ENCODE data around the gene PDIA6. TPM values are rescaled to one million over a fixed set of nuclear protein-coding genes. Genes with fewer than 3 reads are reported as not detected.

PDIA6 gene
- polyA plus RNA-seq, 4 donors, result 24.4 to 311 (median 165) TPM

- H3K27me3 ChIP-seq (ENCODE audit: control insufficient read depth in 3 of 3, insufficient read depth in 3 of 3, low read length in 3 of 3), result no peaks in the 10 kb centered on the region
- no peak overlapping the region for H3K4me3 ChIP-seq (ENCODE audit: low read depth in 1 of 3, low read length in 3 of 3)
- peaks cover 0 to 20% (median 0%) of the 10 kb centered on the region in 3 donors for H3K4me1 ChIP-seq (ENCODE audit: control insufficient read depth in 3 of 3, insufficient read depth in 2 of 3, low read depth in 1 of 3, low read length in 2 of 3)
- H3K27ac ChIP-seq (ENCODE audit: low read depth in 1 of 3, low read length in 2 of 3), result peak overlapping the region in 1 of 3 donors; percentile 69
- H3K36me3 ChIP-seq (ENCODE audit: control insufficient read depth in 3 of 3, insufficient read depth in 2 of 3, low read depth in 1 of 3, low read length in 3 of 3), result no peaks in the 10 kb centered on the region
- no peak for FAIRE-seq
- no peak for DNase-seq
- 61 to 70% (median 68%) methylated on average over 4 of the region's 4 CpGs for WGBS, 3 donors
- no peaks in the 10 kb centered on the region for H3K9me3 ChIP-seq (ENCODE audit: control insufficient read depth in 2 of 2, insufficient read depth in 1 of 2, low read depth in 1 of 2, low read length in 1 of 2)
These were observed 47.7 kb downstream of the PDIA6 start for GRCh38 chr2:10764896-10765295.

- no peak for DNase-seq
- Histone ChIP-seq H3K27me3 (ENCODE audit: control insufficient read depth in 3 of 3, insufficient read depth in 3 of 3, low read length in 3 of 3) (no peaks in the 10 kb centered on the region), H3K36me3 (ENCODE audit: control insufficient read depth in 3 of 3, insufficient read depth in 2 of 3, low read depth in 1 of 3, low read length in 3 of 3) (no peaks in the 10 kb centered on the region), H3K4me3 (ENCODE audit: low read depth in 1 of 3, low read length in 3 of 3) (no peak overlapping the region), H3K4me1 (ENCODE audit: control insufficient read depth in 3 of 3, insufficient read depth in 2 of 3, low read depth in 1 of 3, low read length in 2 of 3) (peaks cover 0 to 24% (median 0%) of the 10 kb centered on the region in 3 donors), H3K9me3 (ENCODE audit: control insufficient read depth in 2 of 2, insufficient read depth in 1 of 2, low read depth in 1 of 2, low read length in 1 of 2) (no peaks in the 10 kb centered on the region), H3K27ac (ENCODE audit: low read depth in 1 of 3, low read length in 2 of 3) (no peak overlapping the region)
- 86 to 92% (median 89%) methylated on average over 18 of the region's 18 CpGs for WGBS, 3 donors
- FAIRE-seq, result no peak
These were observed 48.3 kb downstream of the PDIA6 start for GRCh38 chr2:10764096-10764785.

DNA sequence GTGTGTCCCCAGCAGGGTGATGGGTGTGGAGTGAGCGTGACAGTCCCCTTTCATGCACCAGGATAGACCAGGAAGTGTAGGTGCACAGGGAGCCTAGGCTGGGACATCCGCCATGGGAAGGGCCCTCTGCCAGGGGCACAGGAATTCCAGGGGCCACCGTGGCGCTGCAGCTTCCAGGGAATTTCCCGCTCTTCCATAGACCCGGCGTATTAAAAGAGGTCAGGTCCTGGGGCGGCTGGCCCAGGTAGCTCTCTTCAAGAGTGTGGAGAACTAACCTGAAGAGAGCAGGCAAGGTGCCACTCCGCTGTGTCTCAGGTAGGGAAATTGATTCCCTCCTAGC, 49.2 kb downstream of the PDIA6 start:
- 81 to 91% (median 85%) methylated on average over 9 of the region's 9 CpGs for WGBS, 3 donors
- DNase-seq (no peak), FAIRE-seq (no peak)
- H3K27ac ChIP-seq (ENCODE audit: low read depth in 1 of 3, low read length in 2 of 3), result no peak overlapping the region
- H3K9me3 ChIP-seq (ENCODE audit: control insufficient read depth in 2 of 2, insufficient read depth in 1 of 2, low read depth in 1 of 2, low read length in 1 of 2), result no peaks in the 10 kb centered on the region
- H3K36me3 ChIP-seq (ENCODE audit: control insufficient read depth in 3 of 3, insufficient read depth in 2 of 3, low read depth in 1 of 3, low read length in 3 of 3), result no peaks in the 10 kb centered on the region
- no peaks in the 10 kb centered on the region for H3K27me3 ChIP-seq (ENCODE audit: control insufficient read depth in 3 of 3, insufficient read depth in 3 of 3, low read length in 3 of 3)
- H3K4me1 ChIP-seq (ENCODE audit: control insufficient read depth in 3 of 3, insufficient read depth in 2 of 3, low read depth in 1 of 3, low read length in 2 of 3), result peaks cover 0 to 31% (median 0%) of the 10 kb centered on the region in 3 donors
- no peak overlapping the region for H3K4me3 ChIP-seq (ENCODE audit: low read depth in 1 of 3, low read length in 3 of 3)

DNA sequence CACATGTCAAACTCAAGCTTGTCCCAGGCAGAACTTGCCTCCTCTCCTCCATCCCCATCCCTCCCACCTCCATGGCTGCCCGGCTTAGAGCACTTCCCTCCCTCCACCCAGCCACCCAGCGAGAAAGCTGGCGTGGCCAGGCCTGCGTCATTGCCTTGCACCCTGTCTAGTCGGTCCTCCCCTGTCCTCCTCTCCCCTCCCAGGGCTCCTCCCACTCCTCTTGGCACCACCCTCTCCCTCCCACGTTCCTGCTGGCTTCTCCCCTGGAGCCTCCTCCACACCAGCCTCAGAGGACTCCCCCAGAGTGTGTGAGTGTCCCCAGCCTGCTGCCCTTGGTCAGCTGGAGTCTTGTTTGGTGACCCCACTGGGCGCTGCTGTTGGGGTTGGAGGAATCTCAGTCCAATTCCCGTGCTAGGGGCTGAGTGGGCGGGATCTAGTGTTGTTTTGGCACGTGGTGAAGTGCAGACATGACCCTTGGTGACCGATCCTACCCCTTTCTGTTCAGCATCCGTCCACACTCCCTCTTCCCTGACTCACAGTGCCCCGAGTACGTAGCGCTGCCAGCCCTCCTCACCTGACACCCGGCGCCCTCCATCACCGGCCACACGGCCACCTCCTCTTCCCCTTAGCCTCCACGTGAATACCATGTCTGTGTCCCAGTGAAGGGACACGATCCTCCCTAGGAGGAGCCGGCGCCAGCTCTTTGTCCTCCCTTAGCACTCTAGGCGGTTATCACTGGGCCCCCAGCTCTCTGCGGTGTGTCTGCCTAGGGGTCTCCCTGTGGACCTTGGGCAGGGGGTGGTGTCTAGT, 49.7 kb downstream of the PDIA6 start:
- Histone ChIP-seq H3K9me3 (ENCODE audit: control insufficient read depth in 2 of 2, insufficient read depth in 1 of 2, low read depth in 1 of 2, low read length in 1 of 2) (no peaks in the 10 kb centered on the region), H3K27me3 (ENCODE audit: control insufficient read depth in 3 of 3, insufficient read depth in 3 of 3, low read length in 3 of 3) (no peaks in the 10 kb centered on the region), H3K27ac (ENCODE audit: low read depth in 1 of 3, low read length in 2 of 3) (no peak overlapping the region), H3K36me3 (ENCODE audit: control insufficient read depth in 3 of 3, insufficient read depth in 2 of 3, low read depth in 1 of 3, low read length in 3 of 3) (no peaks in the 10 kb centered on the region), H3K4me1 (ENCODE audit: control insufficient read depth in 3 of 3, insufficient read depth in 2 of 3, low read depth in 1 of 3, low read length in 2 of 3) (peaks cover 0 to 31% (median 0%) of the 10 kb centered on the region in 3 donors), H3K4me3 (ENCODE audit: low read depth in 1 of 3, low read length in 3 of 3) (no peak overlapping the region)
- DNase-seq, result peak in 1 of 2 donors; percentile 4
- 65 to 80% (median 68%) methylated on average over 25 of the region's 25 CpGs for WGBS, 3 donors
- no peak for FAIRE-seq

DNA sequence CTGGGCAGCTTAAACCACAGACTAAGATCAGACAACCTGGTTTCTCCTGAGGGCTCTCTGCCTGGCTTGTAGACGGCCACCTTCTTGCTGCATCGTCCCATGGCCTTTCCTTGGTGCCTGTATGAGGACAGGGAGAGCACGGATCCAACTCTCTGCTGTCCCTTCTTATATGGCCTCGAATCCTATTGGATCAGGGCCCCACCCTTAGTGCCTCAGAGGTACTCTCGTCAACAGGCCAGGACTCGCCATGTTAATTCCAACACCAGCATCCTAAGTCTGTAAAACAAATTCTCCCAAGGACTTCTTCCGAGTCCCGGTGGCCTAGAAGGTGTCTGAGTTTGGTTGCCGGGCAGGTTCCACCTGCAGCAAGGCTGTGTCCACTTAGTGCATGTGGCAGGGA, 51.0 kb downstream of the PDIA6 start:
- peaks cover 0 to 31% (median 0%) of the 10 kb centered on the region in 3 donors for H3K4me1 ChIP-seq (ENCODE audit: control insufficient read depth in 3 of 3, insufficient read depth in 2 of 3, low read depth in 1 of 3, low read length in 2 of 3)
- H3K27me3 ChIP-seq (ENCODE audit: control insufficient read depth in 3 of 3, insufficient read depth in 3 of 3, low read length in 3 of 3), result no peaks in the 10 kb centered on the region
- no peaks in the 10 kb centered on the region for H3K36me3 ChIP-seq (ENCODE audit: control insufficient read depth in 3 of 3, insufficient read depth in 2 of 3, low read depth in 1 of 3, low read length in 3 of 3)
- DNase-seq (no peak), FAIRE-seq (no peak)
- H3K9me3 ChIP-seq (ENCODE audit: control insufficient read depth in 2 of 2, insufficient read depth in 1 of 2, low read depth in 1 of 2, low read length in 1 of 2), result no peaks in the 10 kb centered on the region
- no peak overlapping the region for H3K27ac ChIP-seq (ENCODE audit: low read depth in 1 of 3, low read length in 2 of 3)
- 83 to 89% (median 84%) methylated on average over 9 of the region's 9 CpGs for WGBS, 3 donors
- no peak overlapping the region for H3K4me3 ChIP-seq (ENCODE audit: low read depth in 1 of 3, low read length in 3 of 3)

- no peak overlapping the region for H3K27ac ChIP-seq (ENCODE audit: low read depth in 1 of 3, low read length in 2 of 3)
- no peak overlapping the region for H3K4me3 ChIP-seq (ENCODE audit: low read depth in 1 of 3, low read length in 3 of 3)
- FAIRE-seq (no peak), DNase-seq (no peak)
- H3K9me3 ChIP-seq (ENCODE audit: control insufficient read depth in 2 of 2, insufficient read depth in 1 of 2, low read depth in 1 of 2, low read length in 1 of 2), result no peaks in the 10 kb centered on the region
- WGBS, 3 donors, result 84 to 86% (median 84%) methylated on average over 13 of the region's 13 CpGs
- H3K27me3 ChIP-seq (ENCODE audit: control insufficient read depth in 3 of 3, insufficient read depth in 3 of 3, low read length in 3 of 3), result no peaks in the 10 kb centered on the region
- no peaks in the 10 kb centered on the region for H3K36me3 ChIP-seq (ENCODE audit: control insufficient read depth in 3 of 3, insufficient read depth in 2 of 3, low read depth in 1 of 3, low read length in 3 of 3)
- peaks cover 0 to 29% (median 0%) of the 10 kb centered on the region in 3 donors for H3K4me1 ChIP-seq (ENCODE audit: control insufficient read depth in 3 of 3, insufficient read depth in 2 of 3, low read depth in 1 of 3, low read length in 2 of 3)
These were observed 51.6 kb downstream of the PDIA6 start for GRCh38 chr2:10760794-10761504.

GRCh38 chr2:10759151-10759714, 53.4 kb downstream of the PDIA6 start:
- Histone ChIP-seq H3K27me3 (ENCODE audit: control insufficient read depth in 3 of 3, insufficient read depth in 3 of 3, low read length in 3 of 3) (no peaks in the 10 kb centered on the region), H3K9me3 (ENCODE audit: control insufficient read depth in 2 of 2, insufficient read depth in 1 of 2, low read depth in 1 of 2, low read length in 1 of 2) (no peaks in the 10 kb centered on the region), H3K36me3 (ENCODE audit: control insufficient read depth in 3 of 3, insufficient read depth in 2 of 3, low read depth in 1 of 3, low read length in 3 of 3) (no peaks in the 10 kb centered on the region), H3K27ac (ENCODE audit: low read depth in 1 of 3, low read length in 2 of 3) (peak overlapping the region in 1 of 3 donors; percentile 38), H3K4me3 (ENCODE audit: low read depth in 1 of 3, low read length in 3 of 3) (no peak overlapping the region), H3K4me1 (ENCODE audit: control insufficient read depth in 3 of 3, insufficient read depth in 2 of 3, low read depth in 1 of 3, low read length in 2 of 3) (peaks cover 0 to 17% (median 0%) of the 10 kb centered on the region in 3 donors)
- WGBS, 3 donors, result 40 to 75% (median 59%) methylated on average over 11 of the region's 11 CpGs
- DNase-seq (peak; percentile 61 to 67), FAIRE-seq (no peak)

DNA sequence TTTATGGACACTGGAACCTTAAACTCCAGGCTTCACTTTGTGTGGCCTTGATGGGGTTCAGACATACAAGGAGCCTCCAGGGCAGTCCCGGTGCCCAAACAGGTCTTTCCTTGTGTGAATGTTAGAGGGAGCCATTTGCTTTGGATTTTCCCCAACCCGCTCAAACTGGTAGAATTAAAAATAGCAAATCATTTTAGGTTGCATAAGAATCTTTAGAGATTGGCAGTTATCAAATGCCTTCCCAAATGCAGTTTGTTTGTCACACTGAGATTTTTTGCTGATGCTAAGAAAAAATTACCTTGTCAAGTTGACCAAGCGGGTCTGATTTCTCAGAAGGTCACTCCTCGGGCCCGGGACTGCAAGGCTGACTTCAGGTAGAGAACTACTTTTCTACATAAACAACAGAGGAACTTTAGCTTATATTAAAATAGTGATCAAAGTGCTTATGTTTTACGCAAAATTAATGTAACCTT, 54.7 kb downstream of the PDIA6 start:
- 90 to 92% (median 90%) methylated on average over 6 of the region's 6 CpGs for WGBS, 3 donors
- Histone ChIP-seq H3K27me3 (ENCODE audit: control insufficient read depth in 3 of 3, insufficient read depth in 3 of 3, low read length in 3 of 3) (no peaks in the 10 kb centered on the region), H3K9me3 (ENCODE audit: control insufficient read depth in 2 of 2, insufficient read depth in 1 of 2, low read depth in 1 of 2, low read length in 1 of 2) (no peaks in the 10 kb centered on the region), H3K27ac (ENCODE audit: low read depth in 1 of 3, low read length in 2 of 3) (no peak overlapping the region), H3K36me3 (ENCODE audit: control insufficient read depth in 3 of 3, insufficient read depth in 2 of 3, low read depth in 1 of 3, low read length in 3 of 3) (no peaks in the 10 kb centered on the region), H3K4me1 (ENCODE audit: control insufficient read depth in 3 of 3, insufficient read depth in 2 of 3, low read depth in 1 of 3, low read length in 2 of 3) (peaks cover 0 to 17% (median 0%) of the 10 kb centered on the region in 3 donors), H3K4me3 (ENCODE audit: low read depth in 1 of 3, low read length in 3 of 3) (no peak overlapping the region)
- no peak for DNase-seq
- no peak for FAIRE-seq
